GM19025 (cell line): ENCODE measurements around the gene CRTC2.
"Not testable (repeated sequence)": the region's sequence is repeated elsewhere in the genome, so short reads cannot be mapped to it uniquely, and the experiment has no call there.

Experiments
- ATAC-seq: cut with Tn5 transposase; IDR thresholded peaks from one replicate; pipeline ENCODE4 v1.9.1; 2021; ENCODE audit warnings: mild to moderate bottlenecking, low read depth, moderate library complexity; ENCODE audit not compliant: unreplicated experiment

CRTC2 gene

GRCh38 chr1:153933430-153933829, 25.0 kb downstream of the CRTC2 start:
- ATAC-seq = no peak

- no peak for ATAC-seq
These were observed 26.0 kb downstream of the CRTC2 start for GRCh38 chr1:153932156-153933131.

- ATAC-seq = no peak
These were observed 28.1 kb downstream of the CRTC2 start for GRCh38 chr1:153929981-153930948.

GRCh38 chr1:153929426-153929825, 29.0 kb downstream of the CRTC2 start:
- ATAC-seq = no peak

GRCh38 chr1:153928791-153929341, 29.5 kb downstream of the CRTC2 start:
- ATAC-seq = no peak

GRCh38 chr1:153928245-153928644, 30.2 kb downstream of the CRTC2 start:
- ATAC-seq = no peak

- ATAC-seq = no peak
These were observed 32.0 kb downstream of the CRTC2 start for GRCh38 chr1:153926405-153926804.

- ATAC-seq = peak; percentile 95
These were observed 35.2 kb downstream of the CRTC2 start, which contains the start of gene GATAD2B for GRCh38 chr1:153922972-153923925. TSS of gene GATAD2B (minus strand) at chr1:153922972. CDS start at chr1:153828347, 94,625 bp downstream.

GRCh38 chr1:153922076-153922971, 36.1 kb downstream of the CRTC2 start:
- ATAC-seq = peak; percentile 16

- ATAC-seq = no peak
These were observed 36.7 kb downstream of the CRTC2 start for GRCh38 chr1:153921803-153922075.

GRCh38 chr1:153921080-153921802, 37.2 kb downstream of the CRTC2 start:
- ATAC-seq = no peak

- ATAC-seq = no peak
These were observed 38.2 kb downstream of the CRTC2 start for GRCh38 chr1:153919876-153920852.

GRCh38 chr1:153916297-153916696, 42.1 kb downstream of the CRTC2 start:
- ATAC-seq = no peak

GRCh38 chr1:153912349-153912748, 46.1 kb downstream of the CRTC2 start:
- no peak for ATAC-seq

- ATAC-seq = not testable (repeated sequence)
These were observed 47.9 kb downstream of the CRTC2 start for GRCh38 chr1:153910560-153910959.

GRCh38 chr1:153908071-153908470, 50.3 kb downstream of the CRTC2 start:
- no peak for ATAC-seq

GRCh38 chr1:153907134-153907533, 51.3 kb downstream of the CRTC2 start:
- ATAC-seq = no peak
